ENCODE results near the gene SVEP1. TPM values are rescaled to one million over a fixed set of nuclear protein-coding genes. Genes with fewer than 3 reads are reported as not detected.
"Not testable (repeated sequence)": the region's sequence is repeated elsewhere in the genome, so short reads cannot be mapped to it uniquely, and the experiment has no call there.

Gene SVEP1
- total and polyA plus RNA-seq, 2 donors (not counting 1 experiment from before 2014, with no cell fraction given): not detected

DNA sequence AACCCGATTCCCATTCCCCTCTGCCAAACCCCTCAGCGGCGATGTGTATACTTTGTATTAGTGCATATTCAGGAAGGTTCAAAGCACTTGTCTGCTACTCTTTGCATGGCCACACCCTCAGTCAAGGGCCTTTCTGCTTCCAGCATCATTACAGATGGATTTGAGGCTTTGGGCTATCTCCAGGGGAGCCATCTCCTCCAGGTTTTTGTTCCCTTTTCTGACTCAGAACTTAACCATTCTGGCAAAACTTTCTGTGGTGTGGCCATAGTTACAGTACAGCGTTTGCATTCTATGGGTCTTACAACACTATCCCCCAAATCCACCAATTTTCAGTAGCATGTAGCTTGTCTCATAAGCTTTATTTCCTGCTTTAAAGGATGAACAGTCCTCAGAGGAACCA lies 36.0 kb upstream of the SVEP1 start:
- Mint-ChIP-seq H3K4me3 (no peak overlapping the region), H3K4me1 (no peaks in the 10 kb centered on the region), H3K27ac (no peak overlapping the region), H3K27me3 (peaks cover 3% of the 10 kb centered on the region), H3K9me3 (ENCODE audit: insufficient read depth) (no peaks in the 10 kb centered on the region)
- no peaks in the 10 kb centered on the region for H3K4me1 ChIP-seq (ENCODE audit: control insufficient read depth in 2 of 2, insufficient read depth in 2 of 2, low read length in 2 of 2)
- no peak overlapping the region for H2AFZ ChIP-seq (ENCODE audit: insufficient read depth, low read depth, low read length, poor library complexity, severe bottlenecking)
- POLR2A ChIA-PET: no interaction called here
- WGBS (ENCODE audit: insufficient coverage): 100% methylated on average over 1 of the region's 4 CpGs
- no peak overlapping the region for H3K4me3 ChIP-seq (ENCODE audit: control extremely low read depth in 1 of 5, extremely low read depth in 1 of 5, insufficient read depth in 1 of 5, low read depth in 2 of 5, low read length in 4 of 5)
- H3K36me3 ChIP-seq (replicated peaks in 1 of 2; ENCODE audit: control extremely low read depth in 1 of 2, control insufficient read depth in 1 of 2, extremely low read depth in 1 of 2, insufficient read depth in 2 of 2, low read length in 1 of 2): no peaks in the 10 kb centered on the region
- no peaks in the 10 kb centered on the region for H4K20me1 ChIP-seq (ENCODE audit: control insufficient read depth, insufficient read depth, low read length, poor library complexity, severe bottlenecking)
- no peaks in the 10 kb centered on the region for H3K27me3 ChIP-seq (replicated peaks in 1 of 4; ENCODE audit: control extremely low read depth in 1 of 4, control insufficient read depth in 3 of 4, insufficient read depth in 4 of 4, low read length in 3 of 4)
- no peak for TF ChIP-seq EZH2 (IDR thresholded peaks at IDR 0.05; ENCODE audit: borderline replicate concordance, insufficient read depth, low read depth, low read length, poor library complexity, severe bottlenecking)
- no peak for TF ChIP-seq CTCF (IDR thresholded peaks at IDR 0.05)
- ATAC-seq (ENCODE audit: low read depth) (no peak), DNase-seq (no peak)
- no peaks in the 10 kb centered on the region for H3K79me2 ChIP-seq (ENCODE audit: control insufficient read depth, insufficient read depth, low read length)
- H3K9ac ChIP-seq (ENCODE audit: low read length): no peak overlapping the region
- H3K4me2 ChIP-seq (replicated peaks; ENCODE audit: low read depth, low read length, poor library complexity, severe bottlenecking): no peak overlapping the region
- no peaks in the 10 kb centered on the region for H3K9me3 ChIP-seq (ENCODE audit: control extremely low read depth in 1 of 3, control insufficient read depth in 2 of 3, insufficient read depth in 1 of 3, low read length in 2 of 3)
- no peak overlapping the region for H3K27ac ChIP-seq (ENCODE audit: low read length in 2 of 2)
- CTCF ChIA-PET: no interaction called here
- intact Hi-C loops (cut with micrococcal nuclease): no loop called here

- ATAC-seq (ENCODE audit: low read depth); H3K4me1 ChIP-seq (ENCODE audit: control insufficient read depth in 2 of 2, insufficient read depth in 2 of 2, low read length in 2 of 2); H3K27ac ChIP-seq (ENCODE audit: low read length in 2 of 2); H3K4me1 Mint-ChIP-seq; H4K20me1 ChIP-seq (ENCODE audit: control insufficient read depth, insufficient read depth, low read length, poor library complexity, severe bottlenecking); H3K36me3 ChIP-seq (replicated peaks in 1 of 2; ENCODE audit: control extremely low read depth in 1 of 2, control insufficient read depth in 1 of 2, extremely low read depth in 1 of 2, insufficient read depth in 2 of 2, low read length in 1 of 2); H3K9ac ChIP-seq (ENCODE audit: low read length); H3K27ac Mint-ChIP-seq; H3K27me3 ChIP-seq (replicated peaks in 1 of 4; ENCODE audit: control extremely low read depth in 1 of 4, control insufficient read depth in 3 of 4, insufficient read depth in 4 of 4, low read length in 3 of 4); DNase-seq; H3K4me3 Mint-ChIP-seq; H3K27me3 Mint-ChIP-seq; H3K9me3 Mint-ChIP-seq (ENCODE audit: insufficient read depth); H3K4me2 ChIP-seq (replicated peaks; ENCODE audit: low read depth, low read length, poor library complexity, severe bottlenecking); intact Hi-C loops (cut with micrococcal nuclease); POLR2A ChIA-PET; H2AFZ ChIP-seq (ENCODE audit: insufficient read depth, low read depth, low read length, poor library complexity, severe bottlenecking); H3K9me3 ChIP-seq (ENCODE audit: control extremely low read depth in 1 of 3, control insufficient read depth in 2 of 3, insufficient read depth in 1 of 3, low read length in 2 of 3); H3K79me2 ChIP-seq (ENCODE audit: control insufficient read depth, insufficient read depth, low read length); CTCF ChIA-PET; H3K4me3 ChIP-seq (ENCODE audit: control extremely low read depth in 1 of 5, extremely low read depth in 1 of 5, insufficient read depth in 1 of 5, low read depth in 2 of 5, low read length in 4 of 5): not testable (repeated sequence)
- WGBS (ENCODE audit: insufficient coverage): 78% methylated on average over 7 of the region's 8 CpGs
These were observed 35.0 kb upstream of the SVEP1 start for GRCh38 chr9:110614576-110614975.

All from B cell (primary cell).